Omental fat pad (tissue), 4 donors: Measurements from ENCODE around the gene PITPNC1. TPM values are rescaled to one million over a fixed set of nuclear protein-coding genes. Genes with fewer than 3 reads are reported as not detected.
"Not testable (repeated sequence)": the region's sequence is repeated elsewhere in the genome, so short reads cannot be mapped to it uniquely, and the experiment has no call there.

Source experiments
- ATAC-seq: fragments of 150-250 bp; one replicate; pipeline ENCODE4 v1.9.1; 2016; ENCODE audit warnings: mild to moderate bottlenecking, moderate library complexity; ENCODE audit not compliant: low FRiP score
- DNase-seq: peaks from one replicate; pipeline ENCODE4 v3.0.0-alpha.2; 2019; ENCODE audit warnings: low spot score
- total RNA-seq, 4 donors: library from RNA; depleted of rRNA; stranded (reverse); fragments of >200 nt; gene quantifications; one replicate each; pipeline ENCODE4 v1.1.0, GENCODE V29; 2016
- TF ChIP-seq, protein P1 (sequence below), 3 donors: fragments of 450-650 bp; IDR thresholded peaks; one replicate each; pipeline ENCODE4 v1.5.1; 2016 to 2017; ENCODE audit warnings: antibody characterized with exemption in 3 of 3, mild to moderate bottlenecking in 3 of 3, moderate library complexity in 2 of 3

PITPNC1 gene
- total RNA-seq, 4 donors from 2014 or later = 22.6 to 53.4 (median 35.0) TPM

- DNase-seq (no peak), ATAC-seq (peak; percentile 55)
- TF ChIP-seq, protein P1, sequence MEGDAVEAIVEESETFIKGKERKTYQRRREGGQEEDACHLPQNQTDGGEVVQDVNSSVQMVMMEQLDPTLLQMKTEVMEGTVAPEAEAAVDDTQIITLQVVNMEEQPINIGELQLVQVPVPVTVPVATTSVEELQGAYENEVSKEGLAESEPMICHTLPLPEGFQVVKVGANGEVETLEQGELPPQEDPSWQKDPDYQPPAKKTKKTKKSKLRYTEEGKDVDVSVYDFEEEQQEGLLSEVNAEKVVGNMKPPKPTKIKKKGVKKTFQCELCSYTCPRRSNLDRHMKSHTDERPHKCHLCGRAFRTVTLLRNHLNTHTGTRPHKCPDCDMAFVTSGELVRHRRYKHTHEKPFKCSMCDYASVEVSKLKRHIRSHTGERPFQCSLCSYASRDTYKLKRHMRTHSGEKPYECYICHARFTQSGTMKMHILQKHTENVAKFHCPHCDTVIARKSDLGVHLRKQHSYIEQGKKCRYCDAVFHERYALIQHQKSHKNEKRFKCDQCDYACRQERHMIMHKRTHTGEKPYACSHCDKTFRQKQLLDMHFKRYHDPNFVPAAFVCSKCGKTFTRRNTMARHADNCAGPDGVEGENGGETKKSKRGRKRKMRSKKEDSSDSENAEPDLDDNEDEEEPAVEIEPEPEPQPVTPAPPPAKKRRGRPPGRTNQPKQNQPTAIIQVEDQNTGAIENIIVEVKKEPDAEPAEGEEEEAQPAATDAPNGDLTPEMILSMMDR (IDR thresholded peaks at IDR 0.05) = no peak
Measured at GRCh38 chr17:67718325-67718941, 341.4 kb downstream of the PITPNC1 start.

DNA sequence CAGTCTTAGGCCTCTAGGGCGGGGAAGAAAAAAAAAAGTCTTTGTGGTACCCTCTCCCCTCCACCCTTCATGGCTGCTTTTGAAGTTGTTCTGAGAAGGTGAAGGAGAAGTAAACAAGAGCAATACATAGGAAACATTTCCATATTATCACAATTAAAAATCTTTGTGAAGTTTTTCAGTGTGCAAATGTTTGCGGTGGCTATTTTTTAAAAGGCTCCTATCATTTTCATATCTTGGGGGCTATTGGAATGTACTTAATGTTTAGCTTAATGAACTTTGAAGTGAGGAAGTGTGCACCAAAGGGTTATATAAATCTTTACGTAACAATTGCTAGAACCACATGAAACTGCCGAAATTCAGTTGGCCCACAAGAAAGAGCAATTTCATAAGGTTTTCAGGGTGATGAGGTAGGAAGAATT is 348.3 kb downstream of the PITPNC1 start:
- DNase-seq (no peak), ATAC-seq (no peak)
- TF ChIP-seq, protein P1 (IDR thresholded peaks at IDR 0.05) = no peak

DNA sequence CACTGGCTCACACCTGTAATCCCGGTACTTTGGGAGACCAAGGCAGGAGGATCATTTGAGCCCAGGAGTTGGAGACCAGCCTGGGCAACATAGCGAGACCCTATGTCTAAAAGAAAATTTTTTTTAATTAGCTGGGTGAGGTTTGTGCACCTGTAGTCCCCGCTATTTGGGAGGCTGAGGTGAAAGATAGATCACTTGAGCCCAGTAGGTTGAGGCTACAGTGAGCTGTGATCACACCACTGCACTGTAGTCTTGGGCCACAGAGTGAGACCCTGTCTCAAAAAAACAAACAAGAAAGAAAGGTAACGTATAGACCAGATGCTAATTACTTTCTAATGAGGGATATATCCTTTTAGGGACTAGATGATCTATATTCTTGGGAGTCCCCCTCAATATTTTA is 348.7 kb downstream of the PITPNC1 start:
- TF ChIP-seq, protein P1 (IDR thresholded peaks at IDR 0.05) = no peak
- ATAC-seq = no peak
- DNase-seq = no peak

DNA sequence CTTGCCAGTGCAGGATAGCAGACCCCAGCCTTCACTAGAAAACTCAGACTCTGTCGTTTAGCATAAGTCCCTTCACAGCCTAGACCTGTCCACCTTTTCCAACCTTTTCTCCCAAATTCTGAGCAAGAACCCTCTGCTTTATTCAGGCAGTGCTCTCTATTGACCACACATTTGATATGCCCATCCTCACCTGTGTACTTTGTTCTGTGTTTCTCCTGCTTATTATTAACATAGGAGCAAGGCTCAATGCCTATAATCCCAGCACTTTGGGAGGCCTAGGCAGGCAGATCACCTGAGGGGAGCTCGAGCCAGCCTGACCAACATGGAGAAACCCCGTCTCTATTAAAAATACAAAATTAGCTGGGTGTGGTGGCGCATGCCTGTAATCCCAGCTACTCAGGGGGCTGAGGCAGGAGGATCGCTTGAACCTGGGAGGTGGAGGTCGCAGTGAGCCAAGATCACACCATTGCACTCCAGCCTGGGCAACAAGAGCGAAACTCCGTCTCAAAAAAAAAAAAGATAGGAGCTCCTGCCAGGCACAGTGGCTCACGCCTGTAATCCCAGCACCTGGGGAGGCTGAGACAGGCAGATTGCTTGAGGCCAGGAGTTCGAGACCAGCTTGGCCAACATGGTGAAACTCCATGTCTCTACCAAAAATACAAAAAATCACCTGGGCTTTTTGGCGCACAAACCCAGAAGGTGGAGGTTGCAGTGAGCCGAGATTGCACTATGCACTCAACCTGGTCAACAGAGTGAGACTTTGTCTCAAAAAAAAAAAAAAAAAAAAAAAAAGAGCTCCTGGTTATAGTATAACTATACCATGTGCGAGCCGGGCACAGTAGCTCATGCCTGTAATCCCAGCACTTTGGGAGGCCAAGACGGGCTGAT is 350.3 kb downstream of the PITPNC1 start:
- DNase-seq, ATAC-seq: not testable (repeated sequence)

DNA sequence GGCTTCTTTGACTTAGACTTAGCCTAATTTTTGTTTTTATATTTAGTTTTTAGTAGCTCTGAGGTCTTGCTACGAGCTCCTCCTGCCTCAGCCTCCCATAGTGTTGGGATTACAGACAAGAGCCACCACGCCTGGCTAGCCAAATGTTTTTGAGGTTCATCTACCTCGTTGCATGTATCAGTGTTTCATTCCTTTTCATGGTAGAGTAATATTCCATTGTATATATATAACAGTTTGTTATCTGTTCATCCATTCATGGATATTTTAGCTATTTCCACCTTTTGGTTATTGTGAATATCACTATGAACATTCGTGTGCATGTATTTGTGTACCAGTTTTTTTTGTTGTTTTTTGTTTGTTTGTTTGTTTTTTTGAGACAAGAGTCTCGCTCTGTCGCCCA is 352.8 kb downstream of the PITPNC1 start:
- TF ChIP-seq, protein P1 (IDR thresholded peaks at IDR 0.05) = no peak
- ATAC-seq (no peak), DNase-seq (no peak)

DNA sequence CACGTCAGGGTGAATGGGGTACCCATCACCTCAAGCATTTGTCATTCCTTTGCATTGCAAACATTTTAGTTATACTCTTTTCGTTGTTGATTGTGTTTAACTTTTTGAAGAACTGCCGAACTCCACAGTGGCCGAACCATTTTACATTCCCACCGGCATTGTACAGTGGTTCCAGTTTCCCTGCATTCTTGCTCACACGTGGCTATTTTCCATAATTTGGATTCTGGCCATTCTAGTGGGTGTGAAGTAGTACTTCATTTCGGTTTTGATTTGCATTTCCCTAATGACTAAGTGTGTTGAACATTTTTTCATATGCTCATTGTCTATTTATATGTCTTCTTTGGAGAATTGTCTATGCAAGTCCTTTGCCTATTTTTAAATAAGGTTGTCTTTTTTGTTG is 353.6 kb downstream of the PITPNC1 start:
- no peak for ATAC-seq
- TF ChIP-seq, protein P1 (IDR thresholded peaks at IDR 0.05) = no peak
- DNase-seq = no peak

DNA sequence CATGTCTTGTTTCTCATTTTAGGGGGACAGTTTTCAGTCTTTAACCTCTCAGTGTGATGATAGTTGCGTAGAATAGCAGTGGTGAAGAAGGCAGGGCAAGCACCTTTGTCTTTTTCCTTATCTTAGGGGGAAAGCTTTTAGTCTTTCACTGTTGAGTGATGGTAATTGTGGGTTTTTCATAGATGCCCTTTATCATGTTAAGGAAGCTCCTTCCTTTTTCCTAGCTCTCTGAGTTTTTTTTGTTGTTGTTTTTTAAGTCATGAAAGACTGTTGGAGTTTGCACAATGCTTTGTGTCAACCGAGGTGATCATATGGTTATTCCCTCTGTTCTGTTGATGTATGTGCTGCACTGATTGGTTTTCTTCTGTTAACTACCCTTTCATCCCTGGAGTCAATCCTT is 356.4 kb downstream of the PITPNC1 start:
- TF ChIP-seq, protein P1 (IDR thresholded peaks at IDR 0.05) = no peak
- DNase-seq = no peak
- ATAC-seq = no peak
